Smooth muscle cell (in vitro differentiated cells): ENCODE data around the gene FCHSD2. TPM values are rescaled to one million over a fixed set of nuclear protein-coding genes. Genes with fewer than 3 reads are reported as not detected.

ENCODE experiments used
- DNase-seq: peaks from one replicate; lab custom pipeline; 2025; ENCODE audit not compliant: unreplicated experiment; lab: John Stamatoyannopoulos, UW
- H2AFZ ChIP-seq: fragments of 200-600 bp; sonication (generic); 2 replicates; pipeline ENCODE4 v1.6.0; 2016; ENCODE audit warnings: antibody characterized with exemption, low read depth, mild to moderate bottlenecking
- H3F3A ChIP-seq: fragments of 200-600 bp; sonication (generic); 2 replicates; pipeline ENCODE4 v1.6.0; 2017; ENCODE audit warnings: antibody characterized with exemption, low read depth
- H3K27ac ChIP-seq: fragments of 200-600 bp; sonication (generic); 2 replicates; pipeline ENCODE4 v1.5.1; 2016; ENCODE audit warnings: low read depth, mild to moderate bottlenecking
- H3K27me3 ChIP-seq: fragments of 200-600 bp; sonication (generic); 2 replicates; pipeline ENCODE4 v1.6.1; 2016; ENCODE audit warnings: low read depth, mild to moderate bottlenecking
- H3K36me3 ChIP-seq: fragments of 200-600 bp; sonication (generic); 2 replicates; pipeline ENCODE4 v1.5.1; 2016; ENCODE audit warnings: low read depth
- H3K4me1 ChIP-seq: fragments of 200-600 bp; sonication (generic); 2 replicates; pipeline ENCODE4 v1.5.1; 2016; ENCODE audit warnings: low read depth
- H3K4me2 ChIP-seq: fragments of 200-600 bp; sonication (generic); 2 replicates; pipeline ENCODE4 v1.6.0; 2016; ENCODE audit warnings: mild to moderate bottlenecking
- H3K4me3 ChIP-seq: fragments of 200-600 bp; sonication (generic); 2 replicates; pipeline ENCODE4 v1.5.1; 2016; ENCODE audit warnings: mild to moderate bottlenecking
- H3K79me2 ChIP-seq: fragments of 200-600 bp; sonication (generic); 2 replicates; pipeline ENCODE4 v1.6.0; 2016; ENCODE audit warnings: low read depth, mild to moderate bottlenecking
- H3K9ac ChIP-seq: fragments of 200-600 bp; sonication (generic); 2 replicates; pipeline ENCODE4 v1.6.0; 2016; ENCODE audit warnings: low read depth
- H3K9me3 ChIP-seq: fragments of 200-600 bp; sonication (generic); replicated peaks from 2 replicates; pipeline ENCODE4 v1.5.1; 2016; ENCODE audit warnings: low read depth
- H4K20me1 ChIP-seq: fragments of 200-600 bp; sonication (generic); 2 replicates; pipeline ENCODE4 v1.6.0; 2016; ENCODE audit warnings: low read depth
- WGBS: methylation state at CpG from one replicate; pipeline ENCODE4 v1.1.7; 2016; ENCODE audit warnings: low lambda C conversion rate; 5-methylcytosine and 5-hydroxymethylcytosine counted together
- polyA plus RNA-seq: library from polyadenylated mRNA; unstranded; fragments of >200 nt; fragmentation: Nextera tagmentation; extraction: Ambion mirVana; gene quantifications from 2 replicates; pipeline ENCODE4 v1.2.1, GENCODE V29; 2016
- total RNA-seq: library from RNA; depleted of rRNA; stranded (reverse); fragments of >200 nt; gene quantifications from 2 replicates; pipeline ENCODE4 v1.2.3, GENCODE V29; 2014
- TF ChIP-seq, protein P1 (sequence below): fragments of 200-600 bp; sonication (generic); IDR thresholded peaks from 2 replicates; pipeline ENCODE4 v1.5.1; 2017; ENCODE audit warnings: borderline replicate concordance, mild to moderate bottlenecking, antibody characterized with exemption; ENCODE audit not compliant: insufficient read depth, poor library complexity, severe bottlenecking

Gene FCHSD2
- total and polyA plus RNA-seq, 2 experiments from 2014 or later: 14.6 to 24.3 TPM

DNA sequence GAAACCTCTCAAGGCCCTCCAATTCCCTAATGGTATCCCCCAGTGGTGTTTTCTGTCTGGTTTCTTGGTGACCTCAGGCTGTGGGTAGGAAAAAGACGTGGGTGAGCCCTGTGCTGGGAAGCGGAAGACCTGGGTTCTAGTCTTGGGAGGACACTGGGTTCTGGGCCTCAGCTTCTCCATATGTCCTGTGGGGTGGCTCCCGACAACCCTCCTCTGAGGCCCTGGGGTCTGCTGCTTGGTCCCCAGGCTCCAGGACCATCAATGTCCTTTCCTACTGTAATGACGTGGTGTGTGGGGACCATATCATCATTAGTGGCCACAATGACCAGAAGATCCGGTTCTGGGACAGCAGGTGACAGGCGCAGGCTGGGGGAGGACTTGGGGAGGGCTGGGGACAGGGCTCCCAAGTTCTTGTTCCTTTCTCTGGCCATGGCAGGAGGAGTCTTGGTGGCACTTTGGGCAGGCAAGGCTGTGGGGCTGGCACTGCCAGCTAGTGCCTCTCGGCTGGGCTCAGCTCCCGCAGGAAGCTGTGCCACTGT lies 315.1 kb downstream of the FCHSD2 start:
- DNase-seq: no peak
- H4K20me1 ChIP-seq: no peaks in the 10 kb centered on the region
- H3K9ac ChIP-seq: no peak overlapping the region
- no peak overlapping the region for H3K4me2 ChIP-seq
- H3K9me3 ChIP-seq: no peaks in the 10 kb centered on the region
- no peak overlapping the region for H3K4me3 ChIP-seq
- H3K36me3 ChIP-seq: no peaks in the 10 kb centered on the region
- no peak overlapping the region for H3K27ac ChIP-seq
- no peaks in the 10 kb centered on the region for H3K4me1 ChIP-seq
- WGBS: 98% methylated on average over 7 of the region's 8 CpGs
- H3K27me3 ChIP-seq: no peaks in the 10 kb centered on the region
- H3F3A ChIP-seq: no peaks in the 10 kb centered on the region
- H2AFZ ChIP-seq: no peak overlapping the region
- no peaks in the 10 kb centered on the region for H3K79me2 ChIP-seq
- TF ChIP-seq, protein P1, sequence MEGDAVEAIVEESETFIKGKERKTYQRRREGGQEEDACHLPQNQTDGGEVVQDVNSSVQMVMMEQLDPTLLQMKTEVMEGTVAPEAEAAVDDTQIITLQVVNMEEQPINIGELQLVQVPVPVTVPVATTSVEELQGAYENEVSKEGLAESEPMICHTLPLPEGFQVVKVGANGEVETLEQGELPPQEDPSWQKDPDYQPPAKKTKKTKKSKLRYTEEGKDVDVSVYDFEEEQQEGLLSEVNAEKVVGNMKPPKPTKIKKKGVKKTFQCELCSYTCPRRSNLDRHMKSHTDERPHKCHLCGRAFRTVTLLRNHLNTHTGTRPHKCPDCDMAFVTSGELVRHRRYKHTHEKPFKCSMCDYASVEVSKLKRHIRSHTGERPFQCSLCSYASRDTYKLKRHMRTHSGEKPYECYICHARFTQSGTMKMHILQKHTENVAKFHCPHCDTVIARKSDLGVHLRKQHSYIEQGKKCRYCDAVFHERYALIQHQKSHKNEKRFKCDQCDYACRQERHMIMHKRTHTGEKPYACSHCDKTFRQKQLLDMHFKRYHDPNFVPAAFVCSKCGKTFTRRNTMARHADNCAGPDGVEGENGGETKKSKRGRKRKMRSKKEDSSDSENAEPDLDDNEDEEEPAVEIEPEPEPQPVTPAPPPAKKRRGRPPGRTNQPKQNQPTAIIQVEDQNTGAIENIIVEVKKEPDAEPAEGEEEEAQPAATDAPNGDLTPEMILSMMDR: no peak

DNA sequence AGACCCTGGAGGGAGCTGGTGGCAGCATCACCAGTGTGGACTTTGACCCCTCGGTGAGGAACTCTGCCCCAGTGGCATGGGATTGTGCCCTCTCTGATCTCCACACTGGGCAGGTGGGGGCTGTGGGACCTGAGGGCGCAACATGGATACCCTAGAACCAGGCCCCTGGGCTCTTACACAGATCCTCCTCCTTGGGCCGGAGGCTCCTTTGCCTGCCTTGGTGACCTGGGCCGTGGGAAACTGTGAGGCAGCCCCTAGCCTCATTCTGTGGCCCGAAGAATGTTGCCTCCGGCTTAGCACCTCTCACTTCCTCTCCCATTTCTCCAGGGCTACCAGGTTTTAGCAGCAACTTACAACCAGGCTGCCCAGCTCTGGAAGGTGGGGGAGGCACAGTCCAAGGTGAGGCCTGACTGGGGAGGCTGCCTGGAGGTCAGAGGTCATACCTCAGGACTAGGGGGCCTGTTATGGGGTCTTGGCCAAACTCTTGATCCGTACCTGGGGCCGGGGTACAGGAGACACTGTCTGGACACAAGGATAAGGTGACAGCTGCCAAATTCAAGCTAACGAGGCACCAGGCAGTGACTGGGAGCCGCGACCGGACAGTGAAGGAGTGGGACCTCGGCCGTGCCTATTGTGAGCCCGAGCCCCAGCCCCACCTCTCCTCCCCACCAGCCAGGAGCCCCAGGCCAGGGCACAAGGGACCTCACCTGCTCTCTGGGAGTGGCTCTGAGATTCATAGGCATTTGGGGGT lies 315.8 kb downstream of the FCHSD2 start:
- no peaks in the 10 kb centered on the region for H3K36me3 ChIP-seq
- peaks cover 5% of the 10 kb centered on the region for H3K4me1 ChIP-seq
- H2AFZ ChIP-seq: no peak overlapping the region
- no peak overlapping the region for H3K9ac ChIP-seq
- H3K4me2 ChIP-seq: no peak overlapping the region
- no peaks in the 10 kb centered on the region for H3K27me3 ChIP-seq
- no peaks in the 10 kb centered on the region for H3K9me3 ChIP-seq
- H4K20me1 ChIP-seq: no peaks in the 10 kb centered on the region
- WGBS: 93% methylated on average over 15 of the region's 15 CpGs
- no peaks in the 10 kb centered on the region for H3K79me2 ChIP-seq
- no peak for DNase-seq
- H3K27ac ChIP-seq: no peak overlapping the region
- H3K4me3 ChIP-seq: no peak overlapping the region
- no peaks in the 10 kb centered on the region for H3F3A ChIP-seq
- TF ChIP-seq, protein P1: no peak

DNA sequence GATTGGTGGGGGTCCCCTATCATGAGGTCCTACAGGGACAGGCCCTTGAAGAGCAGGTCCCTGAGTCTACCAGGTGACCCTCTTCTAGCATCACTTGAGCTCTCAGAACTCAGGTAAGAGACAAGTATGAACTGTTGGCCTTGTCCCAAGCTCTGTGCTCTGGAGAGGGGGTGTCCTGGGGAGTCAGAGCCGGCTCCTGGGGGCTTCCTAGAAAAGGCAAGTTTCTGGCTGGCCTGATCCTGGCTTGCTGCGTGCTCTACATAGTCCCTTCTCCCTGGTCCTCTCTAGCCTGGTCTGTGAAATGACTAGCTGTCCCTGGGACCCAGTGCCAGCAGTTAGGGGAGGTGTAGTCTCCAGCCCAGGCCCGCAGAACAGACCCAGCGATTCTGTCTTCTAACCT lies 316.5 kb downstream of the FCHSD2 start:
- no peaks in the 10 kb centered on the region for H3F3A ChIP-seq
- H4K20me1 ChIP-seq: no peaks in the 10 kb centered on the region
- DNase-seq: no peak
- H3K27me3 ChIP-seq: no peaks in the 10 kb centered on the region
- no peak overlapping the region for H3K9ac ChIP-seq
- H3K36me3 ChIP-seq: no peaks in the 10 kb centered on the region
- H3K27ac ChIP-seq: no peak overlapping the region
- 94% methylated on average over 4 of the region's 4 CpGs for WGBS
- TF ChIP-seq, protein P1: no peak
- no peak overlapping the region for H3K4me3 ChIP-seq
- no peaks in the 10 kb centered on the region for H3K9me3 ChIP-seq
- no peak overlapping the region for H3K4me2 ChIP-seq
- no peaks in the 10 kb centered on the region for H3K79me2 ChIP-seq
- no peak overlapping the region for H2AFZ ChIP-seq
- peaks cover 7% of the 10 kb centered on the region for H3K4me1 ChIP-seq
